GM23248 (cell line): ENCODE data around the gene DICER1.

Experiments
- EZH2 ChIP-seq: fragments of 200-600 bp; sonication (generic); IDR thresholded peaks from 2 replicates; pipeline ENCODE4 v1.6.1; 2018; ENCODE audit warnings: antibody characterized with exemption, mild to moderate bottlenecking; ENCODE audit not compliant: insufficient read depth, poor library complexity, severe bottlenecking
- EZH2phosphoT487 ChIP-seq: fragments of 200-600 bp; sonication (generic); IDR thresholded peaks from 2 replicates; pipeline ENCODE4 v1.6.1; 2018; ENCODE audit warnings: antibody characterized with exemption, moderate library complexity, mild to moderate bottlenecking, low read depth; ENCODE audit not compliant: insufficient read depth

DNA sequence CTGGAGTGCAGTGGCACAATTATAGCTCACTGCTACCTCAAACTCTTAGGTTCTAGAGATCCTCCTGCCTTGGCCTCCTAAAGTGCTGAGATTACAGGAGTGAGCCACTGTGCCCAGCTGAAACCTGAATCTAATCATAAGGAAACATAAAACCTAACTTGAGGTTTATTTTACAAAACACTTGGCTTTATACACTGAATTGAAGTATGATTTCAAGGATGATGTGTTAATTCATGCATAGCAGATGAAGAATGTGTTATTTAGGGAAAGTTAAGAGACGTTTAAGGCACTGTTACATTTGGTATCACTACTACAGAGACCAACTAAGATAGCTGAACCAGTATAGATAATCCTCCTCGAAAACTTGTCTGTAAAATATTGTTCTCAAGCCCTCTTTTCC, 6.4 kb downstream of the DICER1 start:
- TF ChIP-seq EZH2phosphoT487 (no peak), EZH2 (no peak)
